HG02571 (cell line): Measurements from ENCODE around the gene C1D.
"Not testable (repeated sequence)": the region's sequence is repeated elsewhere in the genome, so short reads cannot be mapped to it uniquely, and the experiment has no call there.

Source experiments
- ATAC-seq: cut with Tn5 transposase; IDR thresholded peaks from one replicate; pipeline ENCODE4 v1.9.1; 2021; ENCODE audit warnings: mild to moderate bottlenecking, moderate library complexity; ENCODE audit not compliant: unreplicated experiment

The C1D gene

DNA sequence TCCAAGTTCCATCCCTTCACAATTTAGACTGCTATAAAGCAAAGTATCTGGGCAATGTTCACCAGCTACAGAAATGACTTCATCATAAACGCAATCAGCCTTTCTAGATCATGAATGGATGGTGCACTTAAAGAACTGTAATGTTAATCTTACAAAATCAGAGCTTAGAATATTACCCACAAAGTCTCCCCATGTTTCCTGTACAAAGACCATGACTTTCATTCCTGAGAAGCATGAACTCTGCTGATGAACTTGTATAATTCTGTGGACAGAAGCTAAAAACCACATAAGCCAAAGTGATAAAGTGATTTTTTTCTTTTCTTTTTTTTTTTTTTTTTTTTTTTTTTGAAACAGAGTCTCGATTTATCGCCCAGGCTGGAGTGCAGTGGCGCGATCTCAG is 53.3 kb downstream of the C1D start:
- no peak for ATAC-seq

DNA sequence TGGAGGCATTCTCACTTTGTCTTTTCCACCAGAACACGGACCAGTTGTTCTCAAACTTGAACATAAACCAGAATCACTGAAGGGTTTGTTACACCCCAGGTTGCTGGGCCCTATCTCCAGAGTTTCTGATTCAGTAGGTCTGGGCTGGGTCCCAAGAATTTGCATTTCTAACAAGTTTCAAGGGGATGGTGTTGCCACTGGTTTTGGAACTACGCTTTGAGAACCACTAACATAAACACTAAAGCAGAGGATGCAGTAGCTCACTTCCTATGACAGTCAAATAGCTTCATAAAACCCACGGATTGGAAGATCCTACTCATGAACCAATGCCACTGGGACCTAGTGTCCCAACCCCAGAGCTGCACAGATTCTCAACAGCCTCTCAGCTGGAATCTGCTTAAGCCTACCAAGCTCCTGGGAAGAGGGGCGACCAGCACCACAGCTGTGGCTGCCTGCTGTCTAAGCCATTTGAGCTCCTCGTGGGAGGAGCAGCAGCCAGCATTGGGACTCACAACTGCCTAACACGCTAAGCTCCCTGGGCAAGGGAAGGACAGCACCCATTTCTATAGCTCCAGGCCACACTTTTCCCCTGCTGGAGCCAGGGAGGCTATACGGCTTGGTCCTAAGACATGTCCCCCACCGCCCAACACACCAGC is 62.5 kb downstream of the C1D start:
- no peak for ATAC-seq

DNA sequence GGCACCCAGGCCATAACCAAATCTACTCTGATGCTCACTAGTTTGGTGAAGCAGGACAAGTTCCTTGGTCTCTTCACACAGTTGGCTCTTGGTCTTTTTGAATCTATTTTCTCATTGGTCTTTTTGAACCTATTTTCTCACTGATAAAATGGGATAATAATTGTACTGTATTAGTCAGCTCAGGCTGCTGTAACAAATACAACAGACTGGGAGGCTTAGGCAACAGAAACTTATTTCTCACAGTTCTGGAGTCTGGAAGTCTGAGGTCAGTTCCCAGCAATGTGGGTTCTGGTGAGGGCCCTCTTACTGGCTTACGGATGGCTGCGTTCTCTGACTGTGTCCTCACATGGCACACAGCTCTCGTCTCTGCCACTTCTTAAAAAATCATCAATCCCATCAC is 63.5 kb downstream of the C1D start:
- ATAC-seq = no peak

DNA sequence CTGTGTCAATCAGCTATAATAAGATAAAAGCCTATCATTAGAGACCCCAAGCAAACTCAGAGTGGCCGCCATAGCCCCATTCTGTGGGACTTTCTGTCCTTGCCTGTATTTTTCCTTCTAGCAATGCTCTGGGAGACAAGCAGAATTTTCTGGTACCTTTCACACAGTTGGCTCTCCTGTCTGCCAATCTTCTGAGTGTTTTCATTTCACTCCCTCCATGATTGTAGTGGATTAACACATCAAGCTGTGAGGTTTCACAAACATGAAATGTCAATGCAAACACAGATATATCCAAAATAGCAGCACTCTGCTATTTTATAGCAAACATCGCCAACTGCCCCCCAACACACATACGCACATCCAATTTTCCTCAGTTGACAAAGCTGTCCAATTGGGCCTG is 64.9 kb downstream of the C1D start:
- ATAC-seq = no peak

DNA sequence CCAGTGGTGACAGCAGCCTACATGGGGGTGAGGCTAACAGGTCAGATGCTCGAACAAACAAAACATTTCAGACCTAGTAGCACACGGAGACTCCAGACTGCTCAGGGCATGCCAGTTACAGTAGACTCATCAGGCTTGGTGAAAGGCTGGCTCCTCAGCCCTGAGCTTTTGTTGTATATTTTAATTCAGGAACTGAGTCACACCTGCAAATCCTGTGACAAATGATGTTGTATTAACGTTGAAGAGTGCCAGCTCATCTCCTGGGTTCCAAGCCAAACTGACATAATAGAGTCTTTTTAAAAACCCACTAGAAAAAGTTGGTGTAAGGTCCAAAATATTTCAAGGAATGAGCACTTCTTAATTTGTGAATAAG is 65.3 kb downstream of the C1D start:
- no peak for ATAC-seq

DNA sequence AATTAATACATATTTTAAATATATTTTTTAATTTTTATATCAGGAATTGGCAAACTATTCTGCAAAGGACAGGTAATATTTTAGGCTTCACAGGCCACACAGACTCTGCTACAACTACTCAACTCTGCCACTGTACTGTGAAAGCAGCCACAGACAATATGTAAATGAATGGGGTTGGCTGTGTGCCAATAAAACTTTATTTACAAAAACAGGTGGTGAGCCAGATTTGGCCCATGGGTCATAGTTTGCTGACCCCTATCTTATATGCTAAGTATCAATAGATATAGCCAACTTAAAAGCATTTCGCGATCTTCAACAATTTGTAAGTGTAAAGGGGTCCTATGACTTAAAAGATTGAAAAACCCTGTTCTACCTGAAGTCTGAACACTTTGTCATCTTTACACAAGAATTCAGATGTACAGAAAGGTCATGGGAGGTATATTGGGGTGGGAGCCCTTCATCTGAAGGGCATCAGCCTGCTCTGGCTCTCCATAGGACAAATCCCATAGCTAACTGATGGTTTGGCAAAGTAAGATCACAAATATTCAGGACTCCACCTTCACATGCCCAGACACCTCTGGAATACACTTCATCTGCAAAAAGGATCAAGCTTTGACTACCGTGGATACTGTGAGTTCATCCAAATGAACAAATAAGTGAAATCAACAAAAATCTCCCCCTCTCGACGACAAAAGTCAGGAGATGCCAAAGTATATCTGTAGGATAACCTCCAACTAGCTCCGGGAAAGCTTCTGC is 65.9 kb downstream of the C1D start:
- no peak for ATAC-seq

DNA sequence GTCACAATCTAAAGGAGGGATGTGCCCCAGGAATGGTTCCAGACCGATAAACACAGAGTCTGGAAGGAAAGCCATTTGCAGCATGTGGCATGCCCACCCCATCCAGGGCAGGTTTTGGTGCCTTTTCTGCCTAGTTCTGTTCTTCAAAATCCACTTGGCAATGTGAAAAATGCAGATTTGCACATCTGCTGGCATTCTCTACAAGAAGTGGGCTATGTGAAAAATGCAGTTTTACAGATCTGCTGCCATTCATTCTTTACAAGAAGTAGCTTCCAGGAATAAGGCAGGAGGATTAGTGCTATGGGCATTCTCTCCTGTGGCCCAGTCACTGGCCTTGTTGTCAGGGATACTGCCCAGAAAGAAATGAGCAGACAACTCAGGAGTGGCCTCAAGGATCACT is 68.1 kb downstream of the C1D start:
- no peak for ATAC-seq

DNA sequence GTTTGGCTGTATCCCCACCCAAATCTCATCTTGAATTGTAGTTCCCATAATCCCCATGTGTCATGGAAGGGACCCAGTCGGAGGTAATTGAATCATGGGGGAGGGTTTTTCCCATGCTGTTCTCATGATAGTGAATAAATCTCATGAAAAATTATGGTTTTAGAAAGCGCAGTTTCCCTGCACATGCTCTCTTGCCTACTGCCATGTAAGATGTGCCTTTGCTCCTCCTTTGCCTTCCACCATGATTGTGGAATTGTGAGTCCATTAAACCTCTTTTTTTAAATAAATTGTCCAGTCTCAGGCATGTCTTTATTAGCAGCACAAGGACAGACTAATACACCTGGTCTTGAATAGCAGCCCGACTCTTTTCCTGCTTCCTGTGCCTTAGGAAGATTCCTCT is 68.7 kb downstream of the C1D start:
- not testable (repeated sequence) for ATAC-seq

DNA sequence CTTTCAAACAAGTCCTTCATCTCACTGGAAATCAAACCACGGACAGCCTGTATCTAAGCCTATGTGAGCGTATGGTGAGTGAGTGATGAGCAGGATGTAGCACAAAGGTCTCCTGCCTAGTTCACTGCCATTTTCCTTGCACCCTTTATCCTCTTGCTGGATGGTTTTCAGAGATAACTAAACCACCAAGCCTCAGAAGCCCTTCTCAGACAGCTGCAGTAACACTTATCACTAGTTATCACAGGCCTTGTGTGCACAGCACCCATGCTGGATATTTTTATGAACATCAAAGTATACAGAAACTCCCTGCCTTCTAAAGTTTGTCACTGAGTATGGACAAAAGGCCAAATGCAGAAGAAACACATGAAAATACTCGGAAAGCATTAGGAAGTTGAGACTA is 69.5 kb downstream of the C1D start:
- no peak for ATAC-seq

DNA sequence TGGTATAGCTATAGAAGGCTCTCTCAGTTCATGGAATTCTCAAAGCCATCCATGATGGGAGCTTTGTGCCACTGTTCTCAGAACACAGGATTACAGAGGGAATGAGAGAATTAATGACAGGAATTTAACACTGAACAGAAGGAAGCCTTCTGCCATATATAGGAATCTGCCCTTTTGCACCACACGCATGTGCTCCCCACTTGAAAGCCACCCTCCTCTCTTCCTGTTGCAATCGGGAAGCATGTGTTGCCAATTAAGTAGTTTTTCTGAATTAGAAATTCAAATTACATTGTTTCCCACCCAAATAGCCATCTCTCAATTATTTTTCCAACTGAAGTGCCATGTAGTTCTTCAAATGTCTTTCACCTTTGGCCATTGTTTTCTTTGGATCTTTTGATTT is 71.3 kb downstream of the C1D start:
- ATAC-seq = no peak
